Caco-2 (cell line): ENCODE data around the gene OMP. TPM values are rescaled to one million over a fixed set of nuclear protein-coding genes. Genes with fewer than 3 reads are reported as not detected.

Experiments
- BruUV-seq: library from RNA; stranded (reverse); fragments of 400-500 nt; replicated peaks from 2 replicates; lab custom pipeline; 2021; lab: Mats Ljungman, UMichigan
- CTCF ChIA-PET: fragments of 300-600 bp; sonication (Branson Sonifier 250); formaldehyde crosslinking; loops from one replicate; lab custom pipeline; 2022; ENCODE audit warnings: antibody characterized with exemption; lab: Charles Lee
- POLR2A ChIA-PET: fragments of 300-600 bp; sonication (Branson Sonifier 250); formaldehyde crosslinking; loops from one replicate; lab custom pipeline; 2022; ENCODE audit warnings: antibody characterized with exemption; lab: Charles Lee
- DNase-seq, 2 experiments: peaks; one replicate each; pipeline versions ENCODE4 v3.0.0 to v3.0.0-alpha.2; 2020 to 2022
- H3K27me3 ChIP-seq: replicated peaks from 2 replicates; pipeline ENCODE4 v1.6.0; 2011; ENCODE audit warnings: low read length; ENCODE audit not compliant: control insufficient read depth, insufficient read depth
- H3K36me3 ChIP-seq: 2 replicates; pipeline ENCODE4 v1.5.1; 2011; ENCODE audit warnings: low read length; ENCODE audit not compliant: control insufficient read depth, insufficient read depth
- H3K4me1 ChIP-seq: fragments of 250-450 bp; sonication (Bioruptor Pico); 2 replicates; pipeline ENCODE4 v1.5.1; 2020; ENCODE audit warnings: mild to moderate bottlenecking
- H3K4me3 ChIP-seq: 2 replicates; pipeline ENCODE4 v1.5.1; 2011; ENCODE audit warnings: low read depth, mild to moderate bottlenecking, control low read depth, low read length
- H3K9me3 ChIP-seq: fragments of 250-450 bp; sonication (Bioruptor Pico); 2 replicates; pipeline ENCODE4 v1.5.1; 2020; ENCODE audit warnings: mild to moderate bottlenecking, moderate library complexity
- H3K27ac Mint-ChIP-seq: one replicate; pipeline ENCODE4 v1.8.0; 2022; ENCODE audit warnings: mixed read lengths; ENCODE audit not compliant: unreplicated experiment
- H3K27me3 Mint-ChIP-seq: one replicate; pipeline ENCODE4 v1.8.0; 2022; ENCODE audit warnings: mixed read lengths; ENCODE audit not compliant: insufficient read depth, unreplicated experiment
- H3K36me3 Mint-ChIP-seq: one replicate; pipeline ENCODE4 v1.8.0; 2022; ENCODE audit warnings: mild to moderate bottlenecking, mixed read lengths; ENCODE audit not compliant: insufficient read depth, unreplicated experiment
- H3K4me1 Mint-ChIP-seq: one replicate; pipeline ENCODE4 v1.8.0; 2022; ENCODE audit warnings: low read depth, mixed read lengths; ENCODE audit not compliant: unreplicated experiment
- H3K4me3 Mint-ChIP-seq: one replicate; pipeline ENCODE4 v1.8.0; 2022; ENCODE audit warnings: mild to moderate bottlenecking, moderate library complexity, mixed read lengths; ENCODE audit not compliant: unreplicated experiment
- H3K9me3 Mint-ChIP-seq: one replicate; pipeline ENCODE4 v1.8.0; 2022; ENCODE audit warnings: mixed read lengths; ENCODE audit not compliant: unreplicated experiment
- CTCF ChIP-seq, 2 experiments: fragments of 200-600 bp in 1 of 2; IDR thresholded peaks; 1 replicate in 1 of 2; 2 replicates in 1 of 2; pipeline versions ENCODE4 v1.5.1 to v1.8.0; 2011 to 2022; ENCODE audit warnings: antibody characterized with exemption in 1 of 2, control low read depth in 1 of 2, inconsistent platforms in 1 of 2, low read depth in 1 of 2, low read length in 1 of 2, mild to moderate bottlenecking in 1 of 2, moderate library complexity in 1 of 2; ENCODE audit not compliant: insufficient read depth in 1 of 2, severe bottlenecking in 1 of 2, unreplicated experiment in 1 of 2
- intact Hi-C: fragments of 100-400 bp; cut with micrococcal nuclease; formaldehyde crosslinking; loops from one replicate; pipeline ENCODE4 v1.10.0; 2022; ENCODE audit not compliant: unreplicated experiment
- total RNA-seq: library from RNA; stranded (reverse); gene quantifications from 2 replicates; pipeline ENCODE4 v1.2.3, GENCODE V29; 2022

OMP gene
- total RNA-seq, 1 experiment from 2014 or later, result 0.70 TPM

GRCh38 chr11:77100166-77101042 is 2.2 kb upstream of the OMP start:
- H3K36me3 Mint-ChIP-seq, result peaks cover 7% of the 10 kb centered on the region
- intact Hi-C loops, result no loop called here
- H3K9me3 Mint-ChIP-seq, result no peaks in the 10 kb centered on the region
- Histone ChIP-seq H3K9me3 (no peaks in the 10 kb centered on the region), H3K36me3 (no peaks in the 10 kb centered on the region; the same call in 1 of the 2 replicates), H3K27me3 (no peaks in the 10 kb centered on the region), H3K4me3 (no peak overlapping the region), H3K4me1 (0 out of 2 replicates have a peak, but pooled peaks cover 2% of the 10 kb centered on the region)
- DNase-seq, result no peak
- H3K4me3 Mint-ChIP-seq, result no peak overlapping the region
- no TSS peak for BruUV-seq
- no peaks in the 10 kb centered on the region for H3K27me3 Mint-ChIP-seq
- no peak for TF ChIP-seq CTCF (IDR thresholded peaks at IDR 0.05; ENCODE audit: insufficient read depth in 1 of 2, low read depth in 1 of 2, low read length in 1 of 2, severe bottlenecking in 1 of 2, unreplicated experiment in 1 of 2)
- no peaks in the 10 kb centered on the region for H3K4me1 Mint-ChIP-seq
- H3K27ac Mint-ChIP-seq, result no peak overlapping the region
- ChIA-PET CTCF (interaction anchor here (1.1 to 1.8 kb wide), 2 partner anchors 9 to 53 kb away, joined by 10 to 14 read pairs; no protein-coding TSS in a partner anchor), POLR2A (no interaction called here)

GRCh38 chr11:77101043-77101537 is 1.6 kb upstream of the OMP start:
- Mint-ChIP-seq H3K4me1 (no peaks in the 10 kb centered on the region), H3K36me3 (peaks cover 7% of the 10 kb centered on the region), H3K4me3 (no peak overlapping the region), H3K27me3 (no peaks in the 10 kb centered on the region), H3K9me3 (no peaks in the 10 kb centered on the region), H3K27ac (no peak overlapping the region)
- TF ChIP-seq CTCF (IDR thresholded peaks at IDR 0.05; ENCODE audit: insufficient read depth in 1 of 2, low read depth in 1 of 2, low read length in 1 of 2, severe bottlenecking in 1 of 2, unreplicated experiment in 1 of 2), result peak; percentile 61 to 62
- Histone ChIP-seq H3K27me3 (no peaks in the 10 kb centered on the region), H3K9me3 (no peaks in the 10 kb centered on the region), H3K4me1 (no peaks in the 10 kb centered on the region), H3K4me3 (no peak overlapping the region), H3K36me3 (no peaks in the 10 kb centered on the region; the same call in 1 of the 2 replicates)
- intact Hi-C loops, result no loop called here
- ChIA-PET CTCF (interaction anchor here (1.1 to 1.8 kb wide), 2 partner anchors 10 to 54 kb away, joined by 10 to 14 read pairs; no protein-coding TSS in a partner anchor), POLR2A (no interaction called here)
- peak in 1 of 2 experiments; percentile 56 for DNase-seq
- no TSS peak for BruUV-seq

- POLR2A ChIA-PET, result no interaction called here
- no peaks in the 10 kb centered on the region for H3K9me3 ChIP-seq
- no peak overlapping the region for H3K4me3 ChIP-seq
- no peaks in the 10 kb centered on the region for H3K27me3 ChIP-seq
- Mint-ChIP-seq H3K27me3 (no peaks in the 10 kb centered on the region), H3K4me3 (no peak overlapping the region), H3K27ac (no peak overlapping the region), H3K9me3 (no peaks in the 10 kb centered on the region), H3K36me3 (no peaks in the 10 kb centered on the region), H3K4me1 (peaks cover 5% of the 10 kb centered on the region)
- no peak for DNase-seq
- BruUV-seq, result no TSS peak
- TF ChIP-seq CTCF (IDR thresholded peaks at IDR 0.05; ENCODE audit: insufficient read depth in 1 of 2, low read depth in 1 of 2, low read length in 1 of 2, severe bottlenecking in 1 of 2, unreplicated experiment in 1 of 2), result no peak
- no peaks in the 10 kb centered on the region for H3K36me3 ChIP-seq
- intact Hi-C loops, result no loop called here
- CTCF ChIA-PET, result interaction anchor here (0.5 to 1.3 kb wide), 2 partner anchors 56 to 192 kb away, joined by 4 to 5 read pairs; no protein-coding TSS in a partner anchor
- no peaks in the 10 kb centered on the region for H3K4me1 ChIP-seq
Measured at GRCh38 chr11:77103319-77103718, 679 bp downstream of the OMP start.
